ENCODE measurements around the gene TLR10. TPM values are rescaled to one million over a fixed set of nuclear protein-coding genes. Genes with fewer than 3 reads are reported as not detected.
"Not testable (repeated sequence)": the region's sequence is repeated elsewhere in the genome, so short reads cannot be mapped to it uniquely, and the experiment has no call there.

TLR10 gene
- 0.10 TPM for total RNA-seq

- peak; percentile 55 for DNase-seq (ENCODE audit: low spot score)
Measured at GRCh38 chr4:38782452-38783108, at the start of gene TLR10. TSS of gene TLR10 (minus strand) at chr4:38782990. CDS start at chr4:38775590, 7,400 bp downstream.

DNA sequence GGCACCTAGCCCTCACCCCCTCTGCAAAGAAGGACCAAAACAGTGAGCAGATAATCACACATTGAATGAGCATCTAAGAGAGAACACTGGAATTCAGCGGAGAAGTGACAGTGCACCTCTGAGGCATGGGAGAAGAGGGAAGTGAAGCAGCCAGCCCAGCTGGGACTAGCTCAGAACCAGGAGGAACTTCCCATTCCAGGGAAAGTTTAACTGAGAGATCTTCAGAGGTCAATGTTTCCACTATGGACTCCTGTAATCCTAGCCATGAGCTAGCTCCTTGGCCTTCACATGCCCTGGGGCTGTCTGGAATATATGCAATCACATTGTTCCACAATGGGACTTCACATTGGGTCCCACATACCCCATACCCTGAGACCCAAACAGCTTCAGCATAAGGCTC, 49.4 kb upstream of the TLR10 start:
- DNase-seq (ENCODE audit: low spot score) = no peak

- no peak for DNase-seq (ENCODE audit: low spot score)
Measured at GRCh38 chr4:38831653-38832052, 48.9 kb upstream of the TLR10 start.

DNA sequence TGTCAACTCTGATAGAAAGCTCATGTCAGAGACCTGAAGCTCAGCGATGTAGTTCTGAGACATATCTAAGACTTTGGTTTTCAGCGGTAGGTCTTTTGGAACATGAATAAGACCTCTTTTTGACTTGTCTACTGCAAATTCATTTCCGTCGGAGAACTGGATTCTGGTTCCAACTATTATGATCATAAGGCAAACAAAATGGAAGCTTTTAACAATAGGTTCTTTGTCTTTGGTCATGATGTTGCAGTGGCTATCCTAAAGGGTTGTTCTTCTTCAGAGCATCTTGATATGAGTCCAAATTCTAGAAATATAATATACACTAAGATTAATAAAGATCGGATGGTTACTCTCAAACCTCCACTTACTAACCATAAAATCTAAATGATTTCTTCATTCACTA, 46.4 kb upstream of the TLR10 start:
- no peak for DNase-seq (ENCODE audit: low spot score)

GRCh38 chr4:38823766-38824165, 41.0 kb upstream of the TLR10 start:
- no peak for DNase-seq (ENCODE audit: low spot score)

- DNase-seq (ENCODE audit: low spot score) = no peak
Measured at GRCh38 chr4:38822748-38823303, 40.0 kb upstream of the TLR10 start.

DNA sequence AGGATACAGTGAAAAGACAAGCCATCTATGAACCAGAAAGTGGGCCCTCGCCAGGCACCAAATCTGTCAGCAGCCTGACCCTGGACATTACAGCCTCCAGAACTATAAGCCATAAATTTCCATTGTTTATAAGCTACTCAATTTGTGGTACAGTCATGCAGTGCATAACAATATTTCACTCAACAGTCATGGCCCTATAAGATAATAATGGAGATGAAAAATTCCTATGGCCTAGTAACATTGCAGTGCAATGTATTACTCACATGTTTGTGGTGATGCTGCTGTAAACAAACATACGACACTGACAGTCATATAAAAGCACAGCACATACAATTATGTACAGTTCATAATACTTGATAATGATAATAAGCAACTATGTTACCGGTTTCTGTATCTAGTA, 38.9 kb upstream of the TLR10 start:
- DNase-seq (ENCODE audit: low spot score) = no peak

DNA sequence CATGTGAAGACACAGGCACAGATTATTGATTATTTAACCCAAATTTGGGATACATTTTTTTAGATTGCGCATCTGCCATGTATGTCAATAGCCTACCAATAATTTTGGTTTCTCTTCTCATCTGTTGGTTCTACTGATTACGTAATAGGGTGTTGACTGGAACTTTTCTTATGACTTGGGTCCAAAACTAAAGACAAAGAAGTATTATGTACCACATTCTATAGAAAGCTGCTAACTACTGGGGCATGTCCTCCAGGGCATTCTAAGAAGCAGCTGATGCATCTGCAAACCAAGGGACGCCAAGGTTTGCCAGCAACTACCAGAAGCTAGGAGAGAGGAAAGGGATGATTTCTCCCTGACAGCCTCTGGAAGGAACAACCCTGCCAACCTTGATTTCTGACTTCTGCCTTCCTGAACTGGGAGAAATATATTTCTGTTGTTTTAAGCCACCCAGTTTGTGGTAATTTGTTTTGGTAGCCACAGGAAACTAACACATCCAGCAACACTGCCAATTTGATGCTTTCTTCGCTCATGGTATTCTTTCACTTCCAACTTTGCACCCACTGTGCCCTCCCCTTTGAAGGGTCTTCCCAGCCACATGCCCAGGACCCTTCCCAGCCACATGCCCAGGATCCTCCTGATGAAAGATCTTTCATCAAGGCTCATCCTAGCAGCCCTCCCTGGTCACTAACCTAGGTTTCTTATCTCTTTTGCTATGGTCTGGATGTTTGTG, 37.7 kb upstream of the TLR10 start:
- no peak for DNase-seq (ENCODE audit: low spot score)

DNA sequence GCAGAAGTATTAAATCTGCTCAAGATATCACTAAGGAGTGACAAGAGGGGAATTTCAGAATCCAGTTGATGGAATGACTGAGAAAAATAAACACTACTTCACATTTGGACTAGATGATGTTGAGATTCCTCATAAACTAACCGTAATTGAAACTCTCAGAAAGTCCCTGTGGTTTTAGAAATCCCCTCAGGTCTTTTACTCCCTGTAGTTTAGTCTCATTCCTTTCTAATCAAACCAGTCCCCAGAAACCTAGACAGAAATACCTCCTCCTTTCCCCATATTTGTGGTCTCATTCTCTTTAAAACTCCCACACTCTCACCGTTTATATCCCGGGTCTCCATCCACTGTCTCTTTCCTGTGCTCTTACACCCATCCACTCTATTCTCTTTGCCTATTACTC, 36.8 kb upstream of the TLR10 start:
- DNase-seq (ENCODE audit: low spot score) = no peak

DNA sequence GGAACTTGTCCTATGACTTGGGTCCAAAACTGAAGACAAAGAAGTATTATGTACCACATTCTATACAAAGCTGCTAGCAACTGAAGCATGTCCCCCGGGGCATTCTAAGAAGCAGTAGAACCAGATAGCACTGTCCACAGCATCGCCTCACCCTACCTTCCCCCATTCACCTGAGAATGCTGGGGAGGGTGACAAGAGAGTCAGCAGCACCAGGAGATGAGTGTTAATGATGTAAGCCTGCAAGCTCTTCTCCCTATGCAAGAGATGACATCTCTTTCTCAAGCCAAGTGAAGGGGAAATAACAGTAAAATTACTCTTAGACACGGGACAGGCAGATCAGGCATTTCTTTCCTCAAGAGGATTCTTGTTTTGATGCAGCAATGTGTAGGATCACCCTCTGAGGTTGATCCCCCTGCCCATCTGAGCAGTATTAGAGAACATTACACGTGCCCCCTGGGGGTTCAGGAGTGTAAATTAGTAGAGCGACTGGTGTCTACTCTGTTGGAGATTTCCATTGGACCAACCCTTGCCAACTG, 35.7 kb upstream of the TLR10 start:
- DNase-seq (ENCODE audit: low spot score) = no peak

DNA sequence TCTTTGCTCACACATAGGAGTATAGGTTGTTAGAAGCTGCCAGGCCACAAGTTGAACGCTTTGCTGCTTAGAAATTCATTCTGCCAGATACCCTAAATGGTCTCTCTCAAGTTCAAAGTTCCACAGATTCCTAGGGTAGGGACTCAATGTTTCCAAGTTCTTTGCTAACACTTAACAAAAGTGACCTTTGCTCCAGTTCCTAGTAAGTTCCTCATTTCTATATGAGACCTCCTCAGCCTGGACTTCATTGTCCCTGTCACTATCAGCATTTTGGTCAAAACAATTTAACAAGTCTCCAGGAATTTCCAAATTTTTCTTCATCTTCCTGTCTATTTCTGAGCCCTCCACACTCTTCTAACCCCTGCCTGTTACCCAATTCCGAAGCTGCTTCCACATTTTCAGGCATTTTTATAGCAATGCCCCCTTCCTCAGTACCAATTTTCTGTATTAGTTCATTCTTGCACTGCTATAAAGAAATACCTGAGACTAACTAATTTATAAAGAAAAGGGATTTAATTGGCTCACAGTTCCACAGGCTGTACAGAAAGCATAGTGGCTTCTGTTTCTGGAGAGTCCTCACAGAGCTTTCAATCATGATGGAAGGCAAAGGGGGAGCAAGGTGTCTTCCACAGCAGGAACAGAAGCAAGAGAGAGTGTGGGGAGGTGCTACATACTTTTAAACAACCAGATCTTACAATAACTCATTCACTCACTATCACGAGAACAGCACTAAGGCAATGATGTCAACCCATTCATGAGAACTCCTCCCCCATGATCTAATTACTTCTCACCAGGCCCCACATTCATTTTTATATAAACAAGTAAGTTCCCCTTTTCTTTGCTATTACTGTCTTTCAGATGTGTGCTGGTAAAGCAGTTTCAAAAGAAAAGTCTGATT, 33.3 kb upstream of the TLR10 start:
- DNase-seq (ENCODE audit: low spot score) = no peak

DNA sequence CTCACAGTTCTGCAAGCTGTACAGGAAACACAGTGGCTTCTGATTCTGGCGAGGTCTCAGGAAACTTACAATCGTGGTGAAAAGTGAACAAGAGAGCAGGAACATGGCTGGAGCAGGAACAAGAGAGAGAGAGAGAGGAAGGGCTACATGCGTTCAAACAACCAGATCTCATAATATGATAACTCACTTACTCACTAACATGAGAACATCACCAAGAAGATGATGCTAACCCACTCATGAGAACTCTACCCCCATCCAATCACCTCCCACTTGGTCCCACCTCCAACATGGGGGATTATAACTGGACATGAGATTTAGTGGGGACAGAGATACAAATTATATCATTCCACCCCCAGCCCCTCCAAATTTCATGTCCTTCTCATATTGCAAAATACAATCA, 31.6 kb upstream of the TLR10 start:
- DNase-seq (ENCODE audit: low spot score) = no peak

- no peak for DNase-seq (ENCODE audit: low spot score)
Measured at GRCh38 chr4:38811297-38811696, 28.5 kb upstream of the TLR10 start.

DNA sequence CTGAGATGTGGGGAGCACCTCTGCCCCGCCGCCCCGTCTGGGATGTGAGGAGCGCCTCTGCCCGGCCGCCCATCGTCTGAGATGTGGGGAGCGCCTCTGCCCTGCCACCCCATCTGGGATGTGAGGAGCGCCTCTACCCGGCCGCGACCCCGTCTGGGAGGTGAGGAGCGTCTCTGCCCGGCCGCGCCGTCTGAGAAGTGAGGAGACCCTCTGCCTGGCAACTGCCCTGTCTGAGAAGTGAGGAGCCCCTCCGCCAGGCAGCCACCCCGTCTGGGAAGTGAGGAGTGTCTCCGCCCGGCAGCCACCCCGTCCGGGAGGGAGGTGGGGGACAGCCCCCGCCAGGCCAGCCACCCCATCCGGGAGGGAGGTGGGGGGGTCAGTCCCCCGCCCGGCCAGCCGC, 24.7 kb upstream of the TLR10 start:
- not testable (repeated sequence) for DNase-seq (ENCODE audit: low spot score)

DNA sequence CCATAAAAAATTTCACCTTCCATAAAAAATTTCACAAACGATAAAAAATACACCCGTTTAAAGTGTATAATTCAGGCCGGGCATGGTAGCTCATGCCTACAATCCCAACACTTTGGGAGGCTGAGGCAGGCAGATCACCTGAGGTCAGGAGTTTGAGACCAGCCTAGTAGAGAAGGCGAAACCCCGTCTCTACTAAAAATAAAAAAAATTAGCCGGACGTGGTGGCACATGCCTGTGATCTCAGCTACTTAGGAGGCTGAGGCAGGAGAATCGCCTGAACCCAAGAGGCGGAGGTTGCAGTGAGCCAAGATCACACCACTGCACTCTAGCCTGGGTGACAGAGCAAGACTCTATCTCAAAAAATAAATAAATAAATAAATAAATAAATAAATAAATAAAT, 23.5 kb upstream of the TLR10 start:
- not testable (repeated sequence) for DNase-seq (ENCODE audit: low spot score)

GRCh38 chr4:38805530-38806145, 22.8 kb upstream of the TLR10 start:
- no peak for DNase-seq (ENCODE audit: low spot score)

GRCh38 chr4:38804654-38805295, 22.0 kb upstream of the TLR10 start, which contains the start of gene TLR1:
TSS of gene TLR1 (minus strand) at chr4:38804791. CDS start at chr4:38798831, 5,960 bp downstream.
- DNase-seq (ENCODE audit: low spot score) = no peak

DNA sequence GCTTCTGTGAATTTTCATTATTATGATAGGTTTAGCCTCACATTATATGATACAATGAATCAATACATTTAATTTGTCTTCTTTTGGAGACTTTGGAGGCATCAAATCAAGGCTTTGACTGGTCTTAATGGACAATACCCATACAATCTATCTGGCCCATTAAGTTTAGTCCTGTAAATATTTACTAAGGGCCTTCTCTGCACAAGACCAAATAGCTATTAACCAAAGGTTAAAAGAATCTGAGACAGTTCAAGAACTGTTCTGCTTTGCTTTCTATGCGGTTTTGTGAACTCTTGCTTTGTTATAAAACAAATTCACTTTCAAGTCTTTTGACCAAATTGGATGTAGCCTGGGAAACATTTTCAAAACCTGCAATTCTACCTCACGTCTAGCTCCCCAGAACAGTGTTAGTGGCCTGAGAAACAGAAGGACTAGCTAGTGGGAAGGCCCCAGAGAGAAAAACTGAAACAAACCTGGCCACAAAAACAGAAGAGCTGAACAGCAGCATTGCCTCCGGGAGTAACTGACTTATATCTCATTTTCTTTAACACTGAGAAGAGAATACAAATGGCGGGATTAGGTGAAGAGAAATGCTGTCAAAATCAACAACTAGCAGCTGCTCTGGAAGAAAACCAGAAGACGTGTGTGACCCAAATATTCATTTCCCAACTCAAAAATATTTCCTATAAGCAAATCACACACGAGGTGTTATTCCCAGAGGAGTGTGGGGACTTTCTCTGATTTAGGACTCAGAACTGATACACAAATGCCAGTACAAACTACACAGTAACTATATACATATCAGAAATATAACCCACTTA, 21.3 kb upstream of the TLR10 start:
- DNase-seq (ENCODE audit: low spot score) = no peak

- DNase-seq (ENCODE audit: low spot score) = no peak
Measured at GRCh38 chr4:38802561-38803355, 20.0 kb upstream of the TLR10 start.
